HepG2 (cell line): ENCODE data around the gene CADM2. TPM values are rescaled to one million over a fixed set of nuclear protein-coding genes. Genes with fewer than 3 reads are reported as not detected.
A peak's percentile ranks its signal among the peaks of the same experiment; 100 is the strongest.

Experiments
- ATAC-seq: fragments of 200-7000 bp; cut with Tn5 transposase; 3 replicates; pipeline ENCODE4 v1.9.1; 2020; ENCODE audit warnings: mild to moderate bottlenecking, moderate library complexity
- BruUV-seq: library from RNA; stranded (reverse); fragments of 400-500 nt; replicated peaks from 2 replicates; lab custom pipeline; 2021; lab: Mats Ljungman, UMichigan
- CTCF ChIA-PET: fragments of 300-600 bp; formaldehyde crosslinking; extraction: SDS; loops from one replicate; lab custom pipeline; 2021; ENCODE audit warnings: low total read pairs, inconsistent platforms, low intra/inter-chr PET ratio; lab: Yijun Ruan, JAX
- POLR2A ChIA-PET: fragments of 350-600 bp; sonication (Branson Sonifier 250); formaldehyde crosslinking; loops from one replicate; lab custom pipeline; 2020; ENCODE audit warnings: antibody characterized with exemption, inconsistent platforms; lab: Yijun Ruan, JAX
- DNase-seq: peaks from one replicate; pipeline ENCODE4 v3.0.0-alpha.2; 2015; ENCODE audit warnings: low spot score
- FAIRE-seq: peaks from 3 replicates; lab custom pipeline; 2011; peaks lifted over from hg19 to GRCh38; lab: Jason Lieb, UNC
- H2AFZ ChIP-seq: one replicate; pipeline ENCODE4 v1.6.1; 2011; ENCODE audit warnings: low read length, inconsistent platforms
- H3K27ac ChIP-seq: fragments of 300-600 bp; 3 replicates; pipeline ENCODE4 v1.8.0; 2011; ENCODE audit warnings: mixed run types, mild to moderate bottlenecking, mixed read lengths, low read length, inconsistent platforms; ENCODE audit not compliant: insufficient read depth; ENCODE audit errors: extremely low read length
- H3K27me3 ChIP-seq, 2 experiments: fragments of 200-600 bp in 1 of 2; 2 replicates in 1 of 2; 3 replicates in 1 of 2; pipeline versions ENCODE4 v1.6.0 to v1.8.0; 2011; ENCODE audit warnings: low read length in 2 of 2, mild to moderate bottlenecking in 2 of 2, moderate library complexity in 2 of 2, inconsistent platforms in 1 of 2; ENCODE audit not compliant: insufficient read depth in 2 of 2, control insufficient read depth in 1 of 2
- H3K36me3 ChIP-seq, 2 experiments: fragments of 200-600 bp in 1 of 2; replicated peaks in 1 of 2; 2 replicates in 1 of 2; 3 replicates in 1 of 2; pipeline versions ENCODE4 v1.5.1 to v1.8.0; 2011; ENCODE audit warnings: low read length in 2 of 2, inconsistent platforms in 1 of 2; ENCODE audit not compliant: insufficient read depth in 2 of 2, control insufficient read depth in 1 of 2
- H3K4me1 ChIP-seq: 2 replicates; pipeline ENCODE4 v1.5.1; 2012; ENCODE audit warnings: low read length, inconsistent platforms; ENCODE audit not compliant: insufficient read depth
- H3K4me2 ChIP-seq: 2 replicates; pipeline ENCODE4 v1.6.0; 2011; ENCODE audit warnings: low read depth, low read length, inconsistent platforms
- H3K4me3 ChIP-seq, 3 experiments: fragments of 200-600 bp in 1 of 3; sonication (generic), shearing (Covaris generic) in 1 of 3; replicated peaks in 1 of 3; 2 replicates each; pipeline ENCODE4 v1.5.1; 2011 to 2016; ENCODE audit warnings: low read length in 3 of 3, inconsistent platforms in 2 of 3, low read depth in 2 of 3, mild to moderate bottlenecking in 2 of 3, control low read depth in 1 of 3, mixed read lengths in 1 of 3; ENCODE audit not compliant: insufficient read depth in 1 of 3
- H3K79me2 ChIP-seq: one replicate; pipeline ENCODE4 v1.6.1; 2011; ENCODE audit warnings: low read length, inconsistent platforms; ENCODE audit not compliant: insufficient read depth
- H3K9ac ChIP-seq: 2 replicates; pipeline ENCODE4 v1.6.0; 2011; ENCODE audit warnings: mild to moderate bottlenecking, low read depth, low read length, inconsistent platforms; ENCODE audit not compliant: insufficient read depth
- H3K9me3 ChIP-seq: 2 replicates; pipeline ENCODE4 v1.5.1; 2012; ENCODE audit warnings: mild to moderate bottlenecking, low read length
- H4K20me1 ChIP-seq: 2 replicates; pipeline ENCODE4 v1.6.0; 2011; ENCODE audit warnings: inconsistent platforms, mild to moderate bottlenecking, low read length, moderate library complexity; ENCODE audit not compliant: insufficient read depth
- ATF7 ChIP-seq, 2 experiments: fragments of 450-650 bp in 1 of 2; sonication (generic) in 1 of 2; formaldehyde crosslinking in 1 of 2; IDR thresholded peaks; 2 replicates each; pipeline versions ENCODE4 v1.4.0 to v1.6.1; 2016 to 2020; ENCODE audit warnings: antibody characterized with exemption in 1 of 2, mild to moderate bottlenecking in 1 of 2, missing genetic modification reagents in 1 of 2
- HIVEP1 ChIP-seq: sonication (generic); formaldehyde crosslinking; IDR thresholded peaks from 2 replicates; pipeline ENCODE4 v1.4.0; 2020; ENCODE audit warnings: mild to moderate bottlenecking, missing genetic modification reagents
- NONO ChIP-seq, 2 experiments: fragments of 450-650 bp in 1 of 2; sonication (generic) in 1 of 2; formaldehyde crosslinking in 1 of 2; IDR thresholded peaks in 1 of 2; conservative IDR thresholded peaks in 1 of 2; 2 replicates each; pipeline versions ENCODE4 v1.6.1 to v1.8.0; 2017 to 2022; ENCODE audit warnings: mild to moderate bottlenecking in 1 of 2, missing genetic modification reagents in 1 of 2, moderate library complexity in 1 of 2
- SRSF9 ChIP-seq: fragments of 200-400 bp; formaldehyde crosslinking; IDR thresholded peaks from 2 replicates; pipeline ENCODE4 v1.6.1; 2018; ENCODE audit warnings: borderline replicate concordance, mild to moderate bottlenecking, low read depth, low read length; ENCODE audit not compliant: insufficient read depth, poor library complexity, severe bottlenecking
- WGBS: methylation state at CpG from one replicate; pipeline ENCODE4 v1.1.6; 2017; ENCODE audit warnings: low lambda C conversion rate; 5-methylcytosine and 5-hydroxymethylcytosine counted together
- in situ Hi-C: cut with HindIII; loops from 2 replicates; pipeline ENCODE4 v1.10.0; 2017; ENCODE audit warnings: low pct_unique_long_range_greater_than_20kb; ENCODE audit not compliant: extremely low pct_ligation_motif_present
- intact Hi-C: fragments of 100-400 bp; cut with micrococcal nuclease; formaldehyde crosslinking; loops from one replicate; pipeline ENCODE4 v1.10.0; 2022; ENCODE audit not compliant: unreplicated experiment
- polyA plus RNA-seq, 8 experiments: library from polyadenylated mRNA; depleted of rRNA in 3 of 8; stranded (reverse) in 7 of 8; unstranded in 1 of 8; fragments of >200 nt; fragmentation: Illumina TruSeq in 4 of 8; extraction: Trizol in 4 of 8; gene quantifications; 2 replicates each; pipeline versions ENCODE4 v1.2.1 to v1.2.3, GENCODE V29; 2011 to 2016; ENCODE audit warnings: low read depth in 4 of 8, missing spikeins in 1 of 8, mixed read lengths in 1 of 8; ENCODE audit not compliant: insufficient read depth in 1 of 8
- total RNA-seq, 5 experiments: library from RNA; depleted of rRNA; stranded (reverse); fragments of >200 nt; fragmentation: Illumina TruSeq; extraction: Trizol; gene quantifications; 2 replicates each; pipeline ENCODE4 v1.2.3, GENCODE V29; 2016; ENCODE audit warnings: low read depth in 1 of 5
- TF ChIP-seq, protein P1 (sequence below): sonication (generic); formaldehyde crosslinking; IDR thresholded peaks from 2 replicates; pipeline ENCODE4 v1.4.0; 2020; ENCODE audit warnings: missing genetic modification reagents
- TF ChIP-seq, protein P2 (sequence below), 2 experiments: fragments of 450-650 bp in 1 of 2; sonication (generic) in 1 of 2; formaldehyde crosslinking in 1 of 2; IDR thresholded peaks; 2 replicates each; pipeline versions ENCODE4 v1.6.1 to v1.8.0; 2016 to 2022; ENCODE audit warnings: antibody characterized with exemption in 1 of 2, mild to moderate bottlenecking in 1 of 2, missing genetic modification reagents in 1 of 2

Gene CADM2
- total and polyA plus RNA-seq, 2 of the 13 experiments (the other 11 are each of a cell fraction or from before 2014, with no cell fraction given), result not detected

DNA sequence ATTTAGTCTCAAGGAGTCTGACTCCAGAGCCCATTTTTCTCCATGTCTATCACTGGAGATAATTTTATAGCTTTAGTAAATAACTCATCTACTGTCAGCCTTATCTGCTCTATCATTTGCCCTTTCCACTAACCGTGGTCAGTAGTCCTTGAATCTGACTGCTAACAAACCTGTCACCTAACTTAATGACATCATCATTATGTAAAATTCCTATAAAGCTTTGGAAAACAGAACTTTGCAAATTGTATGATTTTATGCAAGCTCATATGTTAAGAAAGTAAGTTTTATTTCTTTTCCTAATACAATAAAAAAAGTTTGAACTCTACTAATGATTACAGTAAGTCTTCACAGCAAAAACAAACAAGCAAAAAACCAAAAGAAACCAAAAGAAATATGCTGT, 293.9 kb downstream of the CADM2 start:
- CTCF ChIA-PET, result no interaction called here
- intact Hi-C loops, result no loop called here
- Histone ChIP-seq H3K79me2 (no peaks in the 10 kb centered on the region), H3K4me2 (no peak overlapping the region), H3K27me3 (no peaks in the 10 kb centered on the region; a peak in 1 of 5 replicates), H3K36me3 (no peaks in the 10 kb centered on the region), H3K9ac (no peak overlapping the region), H3K27ac (no peak overlapping the region), H3K4me3 (no peak overlapping the region), H3K4me1 (no peaks in the 10 kb centered on the region), H3K9me3 (no peaks in the 10 kb centered on the region), H4K20me1 (no peaks in the 10 kb centered on the region), H2AFZ (no peak overlapping the region)
- FAIRE-seq (no peak), ATAC-seq (no peak), DNase-seq (no peak)
- in situ Hi-C loops, result no loop called here
- no TSS peak for BruUV-seq
- POLR2A ChIA-PET, result no interaction called here
- WGBS, result 0% methylated on average over 1 of the region's 1 CpG
- TF ChIP-seq, protein P1, sequence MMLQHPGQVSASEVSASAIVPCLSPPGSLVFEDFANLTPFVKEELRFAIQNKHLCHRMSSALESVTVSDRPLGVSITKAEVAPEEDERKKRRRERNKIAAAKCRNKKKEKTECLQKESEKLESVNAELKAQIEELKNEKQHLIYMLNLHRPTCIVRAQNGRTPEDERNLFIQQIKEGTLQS, result no peak
- peak; percentile 93 for TF ChIP-seq ATF7 (IDR thresholded peaks at IDR 0.05)
- no peak for TF ChIP-seq ATF7 (CRISPR knock-in tag; IDR thresholded peaks at IDR 0.05)

DNA sequence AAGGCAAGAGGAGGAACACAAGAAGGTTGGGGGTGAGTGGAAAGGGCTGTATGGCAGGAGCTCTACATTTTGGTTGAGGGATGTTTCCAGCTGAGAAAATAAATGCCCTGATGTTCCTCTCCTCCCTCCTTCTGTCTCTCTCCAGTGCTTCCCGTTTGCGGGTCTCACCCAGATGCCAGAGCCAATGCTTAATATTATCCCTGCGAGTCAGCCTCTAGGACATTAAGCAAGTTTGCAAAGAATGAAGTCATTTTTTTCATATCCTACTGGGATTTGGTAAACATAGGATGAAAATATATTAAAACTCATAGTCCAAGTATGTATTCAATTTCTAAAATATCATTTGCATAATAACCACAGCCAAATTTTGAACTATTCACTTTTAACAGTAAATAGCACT, 295.9 kb downstream of the CADM2 start:
- DNase-seq (no peak), FAIRE-seq (no peak), ATAC-seq (no peak)
- ChIA-PET POLR2A (no interaction called here), CTCF (no interaction called here)
- in situ Hi-C loops (no loop called here), intact Hi-C loops (no loop called here)
- no TSS peak for BruUV-seq
- Histone ChIP-seq H3K4me1 (no peaks in the 10 kb centered on the region), H3K4me2 (no peak overlapping the region), H2AFZ (no peak overlapping the region), H3K27me3 (no peaks in the 10 kb centered on the region; a peak in 1 of 5 replicates), H3K4me3 (no peak overlapping the region), H4K20me1 (no peaks in the 10 kb centered on the region), H3K79me2 (no peaks in the 10 kb centered on the region), H3K9ac (no peak overlapping the region), H3K27ac (no peak overlapping the region), H3K9me3 (no peaks in the 10 kb centered on the region), H3K36me3 (no peaks in the 10 kb centered on the region)
- WGBS, result 0% methylated on average over 3 of the region's 3 CpGs
- TF ChIP-seq NONO (IDR thresholded peaks at IDR 0.05) (no peak), NONO (CRISPR knock-in tag; conservative IDR thresholded peaks at IDR 0.05) (no peak), ATF7 (IDR thresholded peaks at IDR 0.05) (no peak), ATF7 (CRISPR knock-in tag; IDR thresholded peaks at IDR 0.05) (no peak), SRSF9 (no peak), HIVEP1 (no peak)
- TF ChIP-seq, protein P2, sequence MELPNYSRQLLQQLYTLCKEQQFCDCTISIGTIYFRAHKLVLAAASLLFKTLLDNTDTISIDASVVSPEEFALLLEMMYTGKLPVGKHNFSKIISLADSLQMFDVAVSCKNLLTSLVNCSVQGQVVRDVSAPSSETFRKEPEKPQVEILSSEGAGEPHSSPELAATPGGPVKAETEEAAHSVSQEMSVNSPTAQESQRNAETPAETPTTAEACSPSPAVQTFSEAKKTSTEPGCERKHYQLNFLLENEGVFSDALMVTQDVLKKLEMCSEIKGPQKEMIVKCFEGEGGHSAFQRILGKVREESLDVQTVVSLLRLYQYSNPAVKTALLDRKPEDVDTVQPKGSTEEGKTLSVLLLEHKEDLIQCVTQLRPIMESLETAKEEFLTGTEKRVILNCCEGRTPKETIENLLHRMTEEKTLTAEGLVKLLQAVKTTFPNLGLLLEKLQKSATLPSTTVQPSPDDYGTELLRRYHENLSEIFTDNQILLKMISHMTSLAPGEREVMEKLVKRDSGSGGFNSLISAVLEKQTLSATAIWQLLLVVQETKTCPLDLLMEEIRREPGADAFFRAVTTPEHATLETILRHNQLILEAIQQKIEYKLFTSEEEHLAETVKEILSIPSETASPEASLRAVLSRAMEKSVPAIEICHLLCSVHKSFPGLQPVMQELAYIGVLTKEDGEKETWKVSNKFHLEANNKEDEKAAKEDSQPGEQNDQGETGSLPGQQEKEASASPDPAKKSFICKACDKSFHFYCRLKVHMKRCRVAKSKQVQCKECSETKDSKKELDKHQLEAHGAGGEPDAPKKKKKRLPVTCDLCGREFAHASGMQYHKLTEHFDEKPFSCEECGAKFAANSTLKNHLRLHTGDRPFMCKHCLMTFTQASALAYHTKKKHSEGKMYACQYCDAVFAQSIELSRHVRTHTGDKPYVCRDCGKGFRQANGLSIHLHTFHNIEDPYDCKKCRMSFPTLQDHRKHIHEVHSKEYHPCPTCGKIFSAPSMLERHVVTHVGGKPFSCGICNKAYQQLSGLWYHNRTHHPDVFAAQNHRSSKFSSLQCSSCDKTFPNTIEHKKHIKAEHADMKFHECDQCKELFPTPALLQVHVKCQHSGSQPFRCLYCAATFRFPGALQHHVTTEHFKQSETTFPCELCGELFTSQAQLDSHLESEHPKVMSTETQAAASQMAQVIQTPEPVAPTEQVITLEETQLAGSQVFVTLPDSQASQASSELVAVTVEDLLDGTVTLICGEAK (IDR thresholded peaks at IDR 0.05), result no peak
- TF ChIP-seq, protein P2 (CRISPR knock-in tag; IDR thresholded peaks at IDR 0.05), result no peak
